ENCODE results near the gene CCDC91.

The CCDC91 gene

GRCh38 chr12:28550757-28551704, 360.8 kb downstream of the CCDC91 start:
- DNase-seq, result no peak

GRCh38 chr12:28552251-28552970, 362.2 kb downstream of the CCDC91 start:
- no peak for DNase-seq

- DNase-seq, result no peak
These were observed 365.5 kb downstream of the CCDC91 start for GRCh38 chr12:28555748-28556147.

DNA sequence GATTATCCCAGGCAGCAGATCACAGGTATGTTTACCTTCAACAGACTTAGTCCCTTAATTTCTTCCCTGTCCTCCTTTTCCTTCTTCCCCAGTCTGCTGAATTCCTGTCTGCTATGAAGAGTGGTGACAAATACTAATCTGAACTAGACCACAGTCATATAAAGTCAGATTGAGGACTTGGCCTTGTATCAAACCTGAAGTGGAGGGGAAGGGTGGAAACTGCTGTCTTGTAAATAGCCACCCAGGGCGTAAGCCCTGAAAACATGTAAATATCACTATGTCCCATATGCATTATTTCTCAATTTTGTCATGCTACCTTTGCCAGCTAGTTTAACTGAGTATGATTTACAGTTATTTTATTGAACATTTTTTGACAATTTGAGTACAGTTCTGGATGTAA, 368.0 kb downstream of the CCDC91 start:
- DNase-seq, result no peak

DNA sequence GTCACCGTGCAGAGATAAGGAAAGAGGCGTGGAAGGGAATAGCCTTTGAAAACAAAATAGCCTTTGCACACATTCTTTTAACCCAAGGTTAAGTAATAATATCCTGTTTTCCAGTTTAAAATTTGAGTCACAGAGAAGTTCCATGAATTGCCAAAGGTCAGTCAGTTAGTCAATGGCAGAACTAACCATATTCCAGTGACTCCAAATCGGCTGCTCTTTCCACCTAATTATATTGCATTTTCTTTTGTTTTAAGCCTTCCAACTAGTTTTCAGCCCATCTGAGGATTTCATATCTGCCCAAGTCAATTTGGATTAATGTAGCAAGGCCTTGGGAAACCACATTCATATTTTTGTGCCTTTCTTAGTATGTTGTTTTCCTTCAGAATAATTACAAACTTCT, 373.0 kb downstream of the CCDC91 start:
- no peak for DNase-seq

GRCh38 chr12:28563936-28564335, 373.7 kb downstream of the CCDC91 start:
- DNase-seq, result no peak

DNA sequence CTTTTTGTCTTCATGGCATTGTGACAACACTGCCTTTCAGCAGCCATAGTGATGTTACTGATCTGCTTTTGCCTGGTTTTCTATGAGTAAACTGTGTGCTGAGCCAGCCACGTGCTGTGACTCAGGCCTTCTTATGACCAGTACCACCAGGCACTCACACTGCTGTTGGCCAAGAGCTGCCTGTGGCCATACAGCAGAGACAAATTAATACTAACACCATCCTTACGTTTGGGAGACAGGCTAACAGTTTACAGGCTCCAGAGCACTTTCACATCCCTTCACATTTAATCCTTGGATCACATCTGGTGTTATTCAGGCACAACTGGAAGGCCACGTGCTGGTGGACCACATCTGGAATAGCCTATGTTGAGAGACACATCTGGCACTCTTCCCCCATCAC, 377.9 kb downstream of the CCDC91 start:
- no peak for DNase-seq

DNA sequence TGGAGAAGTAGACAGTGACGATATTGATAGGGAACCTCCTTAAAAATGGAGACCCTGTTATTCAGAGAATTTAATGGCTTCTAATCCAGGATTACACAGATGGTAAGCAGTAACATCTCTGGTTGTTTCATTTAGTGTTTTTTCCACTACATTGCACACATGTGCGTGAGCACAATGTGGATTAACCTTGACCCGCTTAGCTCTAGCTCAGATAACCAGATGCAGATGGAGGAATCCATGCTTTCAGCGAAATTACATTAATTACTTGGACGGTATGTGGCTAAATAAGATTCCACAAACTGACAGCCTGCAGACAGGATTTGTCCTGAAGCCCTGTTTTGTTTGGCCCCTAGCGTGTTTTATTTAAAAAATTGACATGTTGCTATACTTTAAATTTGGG, 378.4 kb downstream of the CCDC91 start:
- DNase-seq, result no peak

- no peak for DNase-seq
These were observed 379.6 kb downstream of the CCDC91 start for GRCh38 chr12:28569698-28570411.

GRCh38 chr12:28570811-28571210, 380.6 kb downstream of the CCDC91 start:
- no peak for DNase-seq

GRCh38 chr12:28574746-28575592, 384.7 kb downstream of the CCDC91 start:
- no peak for DNase-seq

DNA sequence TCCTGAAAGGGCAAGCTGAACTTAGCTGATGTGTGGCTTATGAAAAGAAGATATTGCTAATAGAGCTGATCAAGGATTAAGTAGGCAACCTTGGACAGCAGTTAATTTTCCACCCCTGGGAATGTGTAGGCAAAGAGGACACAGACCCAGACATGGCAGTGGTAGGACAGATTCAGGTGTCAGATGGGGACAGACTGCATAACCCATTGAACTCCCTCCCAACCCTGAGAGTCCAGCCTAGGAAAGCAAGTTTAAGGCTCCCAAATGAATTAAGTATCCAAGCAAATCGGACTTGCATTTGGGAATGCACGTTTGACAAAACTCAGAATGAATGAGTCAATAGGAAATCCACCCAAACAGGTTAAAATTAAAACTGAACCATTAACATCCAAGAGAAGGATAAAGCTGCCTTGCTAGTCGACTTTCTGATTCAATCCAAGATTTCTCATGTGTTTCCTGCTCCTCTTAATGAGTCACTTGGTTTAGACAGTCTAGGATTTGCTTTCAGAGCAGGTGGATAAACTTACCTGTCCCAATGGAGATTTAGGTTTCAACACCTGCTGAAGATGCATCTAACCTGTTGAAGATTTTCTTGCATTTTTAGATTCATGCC, 385.4 kb downstream of the CCDC91 start:
- no peak for DNase-seq

- DNase-seq, result no peak
These were observed 388.1 kb downstream of the CCDC91 start for GRCh38 chr12:28578361-28578760.

- DNase-seq, result no peak
These were observed 388.6 kb downstream of the CCDC91 start for GRCh38 chr12:28578833-28579252.

DNA sequence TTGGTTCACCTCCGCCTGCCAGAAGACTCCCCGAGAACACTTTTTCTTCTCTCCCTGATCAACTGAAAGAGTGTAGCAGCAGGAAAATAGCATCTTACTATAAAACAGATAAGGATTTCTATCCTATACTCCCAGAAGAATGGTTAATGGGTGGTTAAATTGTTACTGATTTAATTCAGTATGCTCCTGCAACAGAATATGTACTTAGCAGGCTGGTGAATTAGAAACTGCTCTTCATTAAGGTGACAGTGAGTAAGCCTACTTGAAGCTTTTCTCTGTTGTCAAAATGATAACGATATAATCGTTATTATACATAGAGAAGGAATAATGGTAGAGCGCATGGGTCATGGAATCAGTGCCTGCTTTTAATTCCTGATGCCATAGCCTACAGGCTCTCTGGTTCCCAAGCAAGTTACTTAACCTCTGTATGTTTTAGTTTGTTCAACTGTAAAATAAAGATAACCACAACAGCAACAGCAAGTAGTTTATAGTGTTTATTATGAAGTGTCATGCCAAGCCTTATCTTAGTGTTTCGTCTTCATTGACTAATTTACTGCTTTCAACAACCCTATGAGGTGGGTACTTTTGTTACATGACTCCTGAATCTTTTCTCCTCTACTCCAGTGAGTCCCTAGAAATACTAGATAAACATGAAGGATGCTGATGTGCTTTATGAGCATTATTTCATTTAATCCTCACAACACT, 392.6 kb downstream of the CCDC91 start:
- no peak for DNase-seq

GRCh38 chr12:28583701-28584261, 393.5 kb downstream of the CCDC91 start:
- no peak for DNase-seq

GRCh38 chr12:28585146-28585545, 394.9 kb downstream of the CCDC91 start:
- DNase-seq, result no peak

GRCh38 chr12:28586481-28586880, 396.2 kb downstream of the CCDC91 start:
- DNase-seq, result no peak

DNA sequence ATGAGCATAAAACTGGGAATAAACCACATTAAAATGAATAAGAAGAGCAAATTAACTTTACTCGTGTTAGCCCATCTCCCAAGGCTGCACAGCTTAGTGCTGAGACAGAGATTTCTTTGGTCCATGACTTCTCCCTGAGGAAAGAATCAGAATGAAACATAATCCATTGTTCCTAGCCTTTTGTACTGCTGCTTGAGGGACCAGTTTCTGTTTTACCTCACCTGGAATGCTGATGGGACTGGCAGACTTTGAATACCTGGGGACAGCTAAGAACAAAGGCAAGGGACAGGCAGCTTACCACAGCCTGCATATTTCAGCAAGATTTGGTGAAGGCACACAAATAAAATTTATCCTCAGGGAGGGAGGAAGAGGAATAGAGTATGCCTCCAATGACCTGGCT, 401.6 kb downstream of the CCDC91 start:
- DNase-seq, result no peak
